ENCODE measurements around the gene PRR23E. TPM values are rescaled to one million over a fixed set of nuclear protein-coding genes. Genes with fewer than 3 reads are reported as not detected.

Gene PRR23E
- total RNA-seq, 1 experiment from 2014 or later, result not detected

GRCh38 chr3:127145266-127145665 is 47.7 kb upstream of the PRR23E start:
- intact Hi-C loops (cut with micrococcal nuclease; ENCODE audit: unreplicated experiment), result no loop called here
- Histone ChIP-seq H3K4me3 (ENCODE audit: low read depth, low read length) (no peak overlapping the region), H3K4me1 (peaks cover 11% of the 10 kb centered on the region), H3K36me3 (ENCODE audit: control insufficient read depth, insufficient read depth, low read length) (no peaks in the 10 kb centered on the region), H3K9me3 (no peaks in the 10 kb centered on the region), H3K27me3 (replicated peaks; ENCODE audit: control insufficient read depth, insufficient read depth, low read length) (no peaks in the 10 kb centered on the region)
- no peak for DNase-seq
- BruUV-seq (replicated peaks), result no TSS peak
- Mint-ChIP-seq H3K27ac (ENCODE audit: unreplicated experiment) (no peak overlapping the region), H3K4me1 (ENCODE audit: low read depth, unreplicated experiment) (peaks cover 5% of the 10 kb centered on the region), H3K27me3 (ENCODE audit: insufficient read depth, unreplicated experiment) (peaks cover 18% of the 10 kb centered on the region), H3K9me3 (ENCODE audit: unreplicated experiment) (peaks cover 11% of the 10 kb centered on the region), H3K36me3 (ENCODE audit: insufficient read depth, unreplicated experiment) (no peaks in the 10 kb centered on the region), H3K4me3 (ENCODE audit: unreplicated experiment) (no peak overlapping the region)
- ChIA-PET CTCF (no interaction called here), POLR2A (no interaction called here)
- no peak for TF ChIP-seq CTCF (IDR thresholded peaks at IDR 0.05; ENCODE audit: insufficient read depth in 1 of 2, low read depth in 1 of 2, low read length in 1 of 2, severe bottlenecking in 1 of 2, unreplicated experiment in 1 of 2)

GRCh38 chr3:127147291-127147885 is 45.5 kb upstream of the PRR23E start:
- Histone ChIP-seq H3K27me3 (replicated peaks; ENCODE audit: control insufficient read depth, insufficient read depth, low read length) (no peaks in the 10 kb centered on the region), H3K36me3 (ENCODE audit: control insufficient read depth, insufficient read depth, low read length) (no peaks in the 10 kb centered on the region), H3K4me3 (ENCODE audit: low read depth, low read length) (no peak overlapping the region), H3K9me3 (no peaks in the 10 kb centered on the region), H3K4me1 (peaks cover 1% of the 10 kb centered on the region; the same call in 1 of the 2 replicates)
- Mint-ChIP-seq H3K9me3 (ENCODE audit: unreplicated experiment) (peaks cover 11% of the 10 kb centered on the region), H3K27ac (ENCODE audit: unreplicated experiment) (no peak overlapping the region), H3K4me1 (ENCODE audit: low read depth, unreplicated experiment) (no peaks in the 10 kb centered on the region), H3K4me3 (ENCODE audit: unreplicated experiment) (no peak overlapping the region), H3K36me3 (ENCODE audit: insufficient read depth, unreplicated experiment) (no peaks in the 10 kb centered on the region), H3K27me3 (ENCODE audit: insufficient read depth, unreplicated experiment) (peaks cover 18% of the 10 kb centered on the region)
- TF ChIP-seq CTCF (IDR thresholded peaks at IDR 0.05; ENCODE audit: insufficient read depth in 1 of 2, low read depth in 1 of 2, low read length in 1 of 2, severe bottlenecking in 1 of 2, unreplicated experiment in 1 of 2), result no peak
- ChIA-PET CTCF (no interaction called here), POLR2A (no interaction called here)
- intact Hi-C loops (cut with micrococcal nuclease; ENCODE audit: unreplicated experiment), result no loop called here
- no peak for DNase-seq
- no TSS peak for BruUV-seq (replicated peaks)

GRCh38 chr3:127149621-127150310 is 43.2 kb upstream of the PRR23E start:
- Mint-ChIP-seq H3K27ac (ENCODE audit: unreplicated experiment) (no peak overlapping the region), H3K36me3 (ENCODE audit: insufficient read depth, unreplicated experiment) (no peaks in the 10 kb centered on the region), H3K27me3 (ENCODE audit: insufficient read depth, unreplicated experiment) (peaks cover 15% of the 10 kb centered on the region), H3K9me3 (ENCODE audit: unreplicated experiment) (no peaks in the 10 kb centered on the region), H3K4me3 (ENCODE audit: unreplicated experiment) (no peak overlapping the region), H3K4me1 (ENCODE audit: low read depth, unreplicated experiment) (no peaks in the 10 kb centered on the region)
- no peaks in the 10 kb centered on the region for H3K9me3 ChIP-seq
- no peaks in the 10 kb centered on the region for H3K27me3 ChIP-seq (replicated peaks; ENCODE audit: control insufficient read depth, insufficient read depth, low read length)
- POLR2A ChIA-PET, result no interaction called here
- BruUV-seq (replicated peaks), result no TSS peak
- no peaks in the 10 kb centered on the region for H3K36me3 ChIP-seq (ENCODE audit: control insufficient read depth, insufficient read depth, low read length)
- CTCF ChIA-PET, result no interaction called here
- intact Hi-C loops (cut with micrococcal nuclease; ENCODE audit: unreplicated experiment), result no loop called here
- no peak for TF ChIP-seq CTCF (IDR thresholded peaks at IDR 0.05; ENCODE audit: insufficient read depth in 1 of 2, low read depth in 1 of 2, low read length in 1 of 2, severe bottlenecking in 1 of 2, unreplicated experiment in 1 of 2)
- H3K4me3 ChIP-seq (ENCODE audit: low read depth, low read length), result no peak overlapping the region
- DNase-seq, result no peak
- H3K4me1 ChIP-seq, result no peaks in the 10 kb centered on the region
